PC-9 (cell line): ENCODE measurements around the gene MCF2L.

Source experiments
- EZH2 ChIP-seq: fragments of 200-600 bp; sonication (generic); IDR thresholded peaks from 2 replicates; pipeline ENCODE4 v1.8.0; 2017; ENCODE audit warnings: antibody characterized with exemption, low read depth
- TF ChIP-seq, protein P1 (sequence below): fragments of 200-600 bp; sonication (generic); conservative IDR thresholded peaks from 2 replicates; pipeline ENCODE4 v1.6.1; 2017; ENCODE audit warnings: mixed run types, antibody characterized with exemption, mild to moderate bottlenecking, moderate library complexity

DNA sequence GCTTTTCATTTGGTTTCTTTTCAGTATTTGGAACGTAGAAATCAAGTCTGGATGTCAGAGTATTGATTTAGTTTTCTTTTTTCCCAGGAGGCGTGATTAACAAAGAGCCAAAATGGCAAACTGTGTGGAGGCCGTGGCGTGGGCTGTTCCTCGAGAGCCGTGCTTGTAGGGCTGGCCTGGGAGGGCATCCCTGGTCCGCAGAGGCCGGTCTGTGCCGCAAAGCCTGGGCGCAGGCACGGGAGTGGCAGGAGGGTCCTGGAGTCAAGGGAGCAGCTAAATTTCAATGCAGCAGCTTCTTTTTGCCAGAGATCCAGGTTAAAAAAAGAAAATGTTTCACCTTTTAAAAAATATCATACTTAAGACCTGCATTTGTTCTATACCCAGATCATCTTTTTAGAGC, 13.1 kb upstream of the MCF2L start:
- TF ChIP-seq, protein P1, sequence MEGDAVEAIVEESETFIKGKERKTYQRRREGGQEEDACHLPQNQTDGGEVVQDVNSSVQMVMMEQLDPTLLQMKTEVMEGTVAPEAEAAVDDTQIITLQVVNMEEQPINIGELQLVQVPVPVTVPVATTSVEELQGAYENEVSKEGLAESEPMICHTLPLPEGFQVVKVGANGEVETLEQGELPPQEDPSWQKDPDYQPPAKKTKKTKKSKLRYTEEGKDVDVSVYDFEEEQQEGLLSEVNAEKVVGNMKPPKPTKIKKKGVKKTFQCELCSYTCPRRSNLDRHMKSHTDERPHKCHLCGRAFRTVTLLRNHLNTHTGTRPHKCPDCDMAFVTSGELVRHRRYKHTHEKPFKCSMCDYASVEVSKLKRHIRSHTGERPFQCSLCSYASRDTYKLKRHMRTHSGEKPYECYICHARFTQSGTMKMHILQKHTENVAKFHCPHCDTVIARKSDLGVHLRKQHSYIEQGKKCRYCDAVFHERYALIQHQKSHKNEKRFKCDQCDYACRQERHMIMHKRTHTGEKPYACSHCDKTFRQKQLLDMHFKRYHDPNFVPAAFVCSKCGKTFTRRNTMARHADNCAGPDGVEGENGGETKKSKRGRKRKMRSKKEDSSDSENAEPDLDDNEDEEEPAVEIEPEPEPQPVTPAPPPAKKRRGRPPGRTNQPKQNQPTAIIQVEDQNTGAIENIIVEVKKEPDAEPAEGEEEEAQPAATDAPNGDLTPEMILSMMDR, result no peak
- no peak for TF ChIP-seq EZH2
